HG03159 (cell line): ENCODE data around the gene VPREB3.
"Not testable (repeated sequence)": the region's sequence is repeated elsewhere in the genome, so short reads cannot be mapped to it uniquely, and the experiment has no call there.

Source experiments
- ATAC-seq: cut with Tn5 transposase; IDR thresholded peaks from one replicate; pipeline ENCODE4 v1.9.1; 2021; ENCODE audit warnings: mild to moderate bottlenecking, moderate library complexity; ENCODE audit not compliant: unreplicated experiment

VPREB3 gene

DNA sequence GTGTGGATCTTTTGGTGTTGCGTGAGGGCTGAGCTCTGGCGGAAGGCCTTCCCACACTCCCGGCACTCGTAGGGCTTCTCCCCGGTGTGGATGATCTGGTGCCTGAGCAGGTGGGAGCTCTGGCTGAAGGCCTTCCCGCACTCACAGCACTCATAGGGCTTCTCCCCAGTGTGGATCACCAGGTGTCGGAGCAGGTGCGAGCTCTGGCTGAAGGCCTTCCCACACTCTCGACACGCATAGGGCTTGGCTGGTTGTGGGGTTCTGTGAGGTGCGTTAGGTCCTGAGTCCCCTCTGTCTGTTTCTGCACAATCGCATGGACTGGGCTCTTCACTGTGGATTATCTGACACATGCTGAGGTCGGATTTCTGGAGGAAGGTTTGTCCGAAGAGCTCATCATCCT is 9.7 kb downstream of the VPREB3 start:
- ATAC-seq, result no peak

DNA sequence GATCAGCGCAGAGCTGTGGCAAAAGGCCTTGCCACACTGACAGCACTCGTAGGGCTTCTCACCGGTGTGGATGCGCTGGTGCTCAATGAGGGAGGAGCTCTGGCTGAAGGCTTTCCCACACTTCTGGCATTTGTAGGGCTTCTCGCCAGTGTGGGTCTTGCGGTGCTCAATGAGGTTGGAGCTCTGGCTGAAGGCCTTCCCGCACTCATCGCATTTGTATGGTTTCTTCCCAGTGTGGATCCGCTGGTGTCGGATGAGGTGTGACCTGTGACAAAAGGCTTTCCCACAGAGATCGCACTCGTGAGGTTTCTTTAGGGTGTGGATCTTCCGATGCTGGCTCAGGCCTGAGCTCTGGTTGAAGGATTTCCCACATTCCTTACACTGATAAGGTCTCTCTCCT is 10.2 kb downstream of the VPREB3 start:
- no peak for ATAC-seq

DNA sequence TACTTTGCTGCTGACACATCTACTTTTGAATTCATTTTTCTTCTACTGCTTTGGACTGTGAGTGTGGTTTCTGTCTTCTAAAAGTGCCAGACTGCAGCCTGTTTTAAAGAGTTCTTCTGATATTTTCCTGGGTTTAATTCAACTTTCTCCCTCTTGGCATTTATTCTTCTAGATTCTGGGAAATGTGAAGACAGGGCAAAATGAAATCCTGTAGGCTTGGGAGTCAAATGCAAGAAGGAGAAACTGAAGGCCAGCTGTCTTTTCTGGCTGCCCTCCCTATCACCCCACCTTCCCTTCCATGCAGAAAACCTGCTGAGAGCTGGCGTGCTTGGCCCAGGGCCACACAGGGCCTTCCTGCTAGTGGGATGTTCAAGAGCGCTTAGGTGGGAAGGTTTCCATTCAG is 10.9 kb downstream of the VPREB3 start:
- ATAC-seq, result no peak

DNA sequence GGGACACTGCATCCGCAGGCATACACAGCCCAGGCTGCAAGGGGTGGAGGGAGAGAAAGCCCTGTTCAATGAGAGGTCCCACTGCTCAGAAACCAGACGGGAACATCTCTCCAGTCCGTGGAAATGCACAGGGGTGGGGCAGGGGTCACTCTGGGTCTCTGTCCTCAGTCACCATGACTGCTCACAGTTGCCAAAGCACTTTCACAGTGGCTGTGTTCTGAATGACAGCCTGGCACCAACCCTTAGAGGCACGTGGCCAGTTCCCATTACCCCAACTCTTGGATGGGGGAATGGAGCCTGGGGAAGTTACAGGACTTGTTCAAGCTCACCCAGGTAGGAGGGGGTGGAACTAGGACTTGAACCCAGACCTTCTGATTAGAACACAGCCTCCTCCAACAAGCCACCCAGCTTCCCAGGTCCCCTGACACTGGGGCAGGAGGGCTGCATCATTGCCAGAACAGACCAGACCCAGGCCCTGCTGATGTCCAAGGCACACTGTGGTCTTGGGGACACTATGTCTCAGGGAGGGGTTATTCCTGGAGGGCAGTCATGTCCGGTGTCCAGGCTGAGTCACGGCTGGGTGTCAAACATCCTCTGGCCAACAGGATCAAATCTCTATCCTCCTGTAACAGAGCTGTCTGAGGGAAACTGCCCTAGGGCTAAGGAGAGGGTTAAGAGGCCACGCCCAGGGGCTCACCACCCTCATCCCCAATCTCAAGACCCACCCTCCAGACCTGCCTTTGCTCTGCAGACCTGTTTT is 11.5 kb downstream of the VPREB3 start:
- no peak for ATAC-seq

DNA sequence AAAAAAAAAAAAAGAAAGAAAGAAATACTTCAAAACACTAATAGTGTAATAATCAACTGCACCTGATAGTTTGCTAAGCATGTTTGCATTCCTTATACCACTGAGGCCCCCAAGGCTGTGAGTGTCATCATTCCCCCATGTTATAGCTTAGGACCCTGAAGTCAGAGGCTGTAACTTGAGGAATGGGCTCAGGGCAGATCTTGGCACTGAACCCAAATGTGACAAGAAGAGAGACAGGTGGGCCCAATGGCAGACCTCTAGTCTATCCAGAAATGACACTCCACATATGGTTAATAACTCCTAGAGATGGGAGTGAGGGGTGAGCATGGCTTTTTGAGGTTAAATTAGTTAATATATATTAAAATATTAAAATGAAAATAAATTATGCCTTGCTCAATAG is 16.5 kb downstream of the VPREB3 start:
- no peak for ATAC-seq

DNA sequence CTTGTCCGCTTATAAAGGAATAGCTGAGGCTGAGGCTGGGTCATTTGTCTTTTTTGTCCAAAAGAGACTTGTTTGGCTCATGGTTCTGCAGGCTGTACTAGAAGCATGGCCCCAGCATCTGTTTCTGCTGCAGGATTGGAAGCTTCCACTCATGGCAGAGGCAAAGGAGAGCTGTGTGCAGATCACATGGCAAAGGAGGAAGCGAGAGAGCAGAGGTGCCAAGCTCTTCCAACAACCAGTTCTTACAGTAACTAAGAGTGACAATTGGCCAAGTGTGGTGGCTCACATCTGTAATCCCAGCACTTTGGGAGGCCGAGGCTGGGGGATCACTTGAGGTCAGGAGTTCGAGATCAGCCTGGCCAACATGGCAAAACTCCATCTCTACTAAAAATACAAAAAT is 26.1 kb downstream of the VPREB3 start:
- not testable (repeated sequence) for ATAC-seq

DNA sequence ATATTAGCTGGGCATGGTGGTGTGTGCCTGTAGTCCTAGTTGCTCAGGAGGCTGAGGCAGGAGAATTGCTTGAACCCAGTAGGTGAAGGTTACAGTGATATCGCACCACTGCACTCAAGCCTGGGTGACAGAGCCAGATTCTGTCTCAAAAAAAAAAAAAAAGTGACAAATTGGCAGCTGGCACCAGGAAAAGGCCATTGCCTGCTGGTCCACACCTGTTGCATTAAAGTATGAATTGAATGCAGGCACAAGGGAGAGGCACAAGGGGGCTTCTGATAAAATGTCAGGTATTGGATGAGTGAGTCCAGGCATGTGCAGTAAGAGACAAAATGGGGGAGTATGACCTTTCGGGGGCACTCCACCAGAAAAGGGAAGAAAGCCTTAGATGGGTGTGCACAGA is 31.5 kb downstream of the VPREB3 start:
- no peak for ATAC-seq

DNA sequence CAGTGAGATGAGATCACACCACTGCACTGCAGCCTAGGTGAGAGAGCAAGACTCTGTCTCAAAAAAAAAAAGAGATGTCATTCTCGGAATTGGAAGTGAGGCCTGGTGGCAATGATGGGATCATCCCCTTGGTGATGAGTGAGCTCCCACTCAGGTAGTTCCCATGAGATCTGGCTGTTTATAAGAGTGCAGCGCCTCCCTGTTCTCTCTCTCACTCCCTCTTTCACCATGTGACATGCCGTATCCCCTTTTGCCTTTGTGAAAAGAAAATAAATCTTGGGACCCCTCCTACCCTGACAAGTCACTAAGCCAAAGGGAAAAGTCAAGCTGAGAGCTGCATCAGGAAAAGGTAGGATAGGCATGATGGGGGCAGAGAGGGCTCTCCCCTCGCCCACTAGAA is 32.1 kb downstream of the VPREB3 start:
- ATAC-seq, result no peak

DNA sequence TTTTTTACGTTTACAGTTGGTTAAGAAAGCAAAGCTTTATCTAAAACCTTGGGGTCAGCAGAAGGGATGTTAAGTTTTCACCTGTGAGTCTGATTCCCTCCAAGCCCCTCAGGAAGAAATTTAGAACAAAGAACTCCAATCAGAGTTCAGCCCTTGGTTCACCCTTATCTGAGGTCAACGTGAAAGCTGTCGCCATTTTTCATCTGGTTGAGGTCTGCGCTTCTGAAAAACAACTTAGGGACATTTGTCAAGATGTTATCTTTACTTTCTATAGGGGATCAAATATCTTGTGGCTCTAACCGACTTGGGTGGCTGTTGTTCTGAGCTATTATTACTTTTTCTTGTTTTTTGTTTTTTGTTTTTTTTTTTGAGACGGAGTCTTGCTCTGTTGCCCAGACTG is 33.4 kb downstream of the VPREB3 start:
- no peak for ATAC-seq

DNA sequence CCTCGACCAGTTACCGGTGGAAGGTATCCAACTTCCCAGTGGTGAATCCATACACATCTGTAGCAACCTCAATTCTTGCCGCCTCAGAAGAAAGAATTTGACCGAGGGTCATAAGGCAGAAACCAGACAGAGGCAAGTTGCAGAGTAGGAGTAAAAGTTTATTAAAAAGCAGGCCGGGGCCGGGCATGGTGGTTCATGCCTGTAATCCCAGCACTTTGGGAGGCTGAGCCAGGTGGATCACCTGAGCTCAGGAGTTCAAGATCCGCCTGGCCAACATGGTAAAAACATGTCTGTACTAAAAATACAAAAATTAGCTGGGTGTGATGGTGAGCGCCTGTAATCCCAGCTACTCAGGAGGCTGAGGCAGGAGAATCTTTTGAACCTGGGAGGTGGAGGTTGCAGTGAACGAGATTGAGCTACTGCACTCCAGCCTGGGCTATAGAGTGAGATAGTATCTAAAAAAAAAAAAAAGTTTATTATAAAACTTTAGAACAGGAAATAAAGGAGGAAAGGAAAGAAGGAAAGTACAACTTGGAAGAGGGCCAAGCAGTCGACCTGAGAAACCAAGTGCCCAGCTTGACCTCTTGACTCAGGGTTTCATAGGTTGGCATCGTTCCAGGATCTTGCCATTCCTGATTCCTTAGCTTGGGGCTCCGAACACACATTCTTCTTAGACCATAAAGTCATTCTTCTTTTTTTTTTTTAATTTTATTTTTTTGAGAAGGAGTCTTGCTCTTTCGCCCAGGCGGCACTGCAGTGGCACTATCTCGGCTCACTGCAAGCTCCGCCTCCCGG is 35.7 kb downstream of the VPREB3 start:
- no peak for ATAC-seq

DNA sequence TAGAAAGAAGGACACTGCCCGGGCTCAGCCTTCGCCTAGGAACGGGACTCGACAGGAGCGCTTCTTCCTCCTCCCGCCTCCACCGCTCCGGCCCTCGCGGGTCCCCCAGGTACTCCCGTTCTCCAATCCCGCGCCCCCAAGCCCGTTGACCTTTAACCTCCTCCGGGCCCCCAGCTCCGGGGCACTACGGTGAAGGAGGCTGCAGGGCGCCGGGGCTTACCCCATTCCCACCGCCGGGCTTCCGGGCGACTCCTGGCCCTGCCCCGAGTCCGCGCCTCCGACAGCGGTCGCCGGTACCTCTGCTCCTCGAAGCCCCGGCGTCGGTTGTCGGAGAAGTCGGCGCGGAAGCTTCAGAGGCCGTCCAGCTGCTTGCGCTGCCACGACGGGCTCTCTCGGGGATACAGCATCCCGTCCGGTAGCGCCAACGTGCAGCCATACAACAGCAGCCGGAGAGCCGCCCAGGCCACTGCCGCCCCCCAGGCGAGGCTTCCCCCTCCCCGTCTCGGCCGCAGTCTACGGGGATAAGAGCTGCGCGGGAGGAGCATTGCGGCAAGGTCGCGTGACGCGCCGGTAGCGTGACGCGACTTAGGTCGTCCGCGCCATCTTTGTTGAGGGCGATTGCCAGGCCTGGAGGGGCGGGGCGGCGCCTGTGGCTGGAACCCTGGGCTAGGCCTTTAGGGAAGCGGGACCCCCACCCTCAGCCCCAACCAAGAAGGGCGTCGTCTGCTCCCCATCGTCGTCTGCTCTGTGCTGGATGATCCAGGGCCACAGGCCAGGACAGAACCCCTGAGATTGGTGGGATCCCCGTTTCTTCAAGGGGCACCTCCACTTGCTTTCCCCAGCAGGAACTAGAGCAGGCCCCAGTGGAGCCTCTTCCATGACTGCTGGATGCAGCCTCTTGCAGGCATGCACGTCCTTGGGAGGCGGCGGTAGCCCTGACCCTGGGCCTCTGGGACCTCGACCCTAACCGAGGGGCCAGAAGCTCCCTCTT is 37.1 kb downstream of the VPREB3 start:
- ATAC-seq, result peak; percentile 72

DNA sequence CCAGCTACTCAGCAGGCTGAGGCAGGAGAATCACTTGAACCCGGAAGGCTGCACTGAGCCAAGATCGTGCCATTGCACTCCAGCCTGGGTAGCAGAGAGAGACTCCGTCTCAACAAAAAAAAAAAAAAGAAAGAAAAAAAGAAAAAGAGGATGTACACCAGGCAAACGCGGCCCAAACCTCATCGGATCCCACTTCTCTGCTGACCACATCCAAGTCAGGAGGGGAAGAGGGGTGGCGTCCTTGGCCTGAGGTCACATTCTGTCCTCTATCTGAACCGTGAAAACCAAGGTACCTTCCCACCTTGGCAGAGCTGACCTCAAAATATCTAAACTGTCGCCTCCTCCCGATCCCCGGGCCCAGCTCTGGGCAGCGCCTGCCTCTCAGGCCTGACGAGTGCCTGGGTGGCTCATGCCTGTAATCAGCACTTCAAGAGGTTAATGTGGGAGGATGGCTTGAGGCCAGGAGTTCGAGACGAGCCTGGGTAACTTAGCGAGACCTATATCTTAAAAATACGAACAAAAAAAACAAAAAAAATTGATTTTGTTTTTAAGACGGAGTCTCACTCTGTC is 38.3 kb downstream of the VPREB3 start:
- no peak for ATAC-seq

DNA sequence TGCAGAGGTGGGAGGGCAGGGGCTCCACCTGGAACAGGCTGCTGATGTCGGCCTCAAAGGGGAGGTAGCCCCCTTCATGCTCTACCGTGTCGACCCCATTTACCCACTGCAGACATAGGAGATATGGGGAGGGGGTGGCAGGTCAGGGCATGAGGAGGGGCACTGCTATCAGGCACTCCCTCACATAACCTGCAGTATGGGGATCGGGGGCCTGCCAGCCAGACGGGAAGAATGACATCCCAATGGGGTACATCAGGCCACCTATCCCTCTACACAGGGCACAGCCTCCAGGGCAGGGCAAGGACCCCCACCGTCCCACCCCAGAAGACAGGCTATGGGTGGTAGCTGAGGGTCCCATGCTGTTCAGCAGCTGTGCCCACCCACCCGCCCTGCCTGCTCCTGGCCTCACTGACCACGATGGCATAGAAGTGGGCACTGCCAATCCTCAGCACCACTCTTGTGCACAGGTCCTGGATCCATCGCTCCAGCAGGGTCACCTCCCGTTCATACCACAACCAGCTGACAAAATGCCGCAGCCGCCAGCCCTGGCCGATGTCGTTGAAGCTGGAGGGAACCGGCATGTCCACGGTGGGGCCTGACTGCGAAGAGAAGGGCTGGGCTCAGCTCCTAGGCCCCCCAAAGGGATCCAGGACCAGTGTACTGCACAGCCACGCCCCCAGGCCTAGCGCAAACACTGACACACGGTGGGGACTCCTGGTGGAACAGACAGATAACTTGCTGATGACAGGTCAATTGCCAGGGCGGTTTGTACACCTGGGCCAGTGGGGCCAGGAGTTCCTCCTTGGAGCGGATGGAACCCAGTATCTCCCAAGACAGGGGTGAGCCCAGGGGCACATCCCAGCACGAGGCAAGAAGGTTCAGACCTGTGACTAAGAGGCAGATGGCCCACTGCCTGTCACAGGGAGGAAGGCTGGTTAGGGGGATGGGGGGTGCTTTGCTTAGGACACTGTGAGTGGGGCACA is 39.3 kb downstream of the VPREB3 start:
- no peak for ATAC-seq

DNA sequence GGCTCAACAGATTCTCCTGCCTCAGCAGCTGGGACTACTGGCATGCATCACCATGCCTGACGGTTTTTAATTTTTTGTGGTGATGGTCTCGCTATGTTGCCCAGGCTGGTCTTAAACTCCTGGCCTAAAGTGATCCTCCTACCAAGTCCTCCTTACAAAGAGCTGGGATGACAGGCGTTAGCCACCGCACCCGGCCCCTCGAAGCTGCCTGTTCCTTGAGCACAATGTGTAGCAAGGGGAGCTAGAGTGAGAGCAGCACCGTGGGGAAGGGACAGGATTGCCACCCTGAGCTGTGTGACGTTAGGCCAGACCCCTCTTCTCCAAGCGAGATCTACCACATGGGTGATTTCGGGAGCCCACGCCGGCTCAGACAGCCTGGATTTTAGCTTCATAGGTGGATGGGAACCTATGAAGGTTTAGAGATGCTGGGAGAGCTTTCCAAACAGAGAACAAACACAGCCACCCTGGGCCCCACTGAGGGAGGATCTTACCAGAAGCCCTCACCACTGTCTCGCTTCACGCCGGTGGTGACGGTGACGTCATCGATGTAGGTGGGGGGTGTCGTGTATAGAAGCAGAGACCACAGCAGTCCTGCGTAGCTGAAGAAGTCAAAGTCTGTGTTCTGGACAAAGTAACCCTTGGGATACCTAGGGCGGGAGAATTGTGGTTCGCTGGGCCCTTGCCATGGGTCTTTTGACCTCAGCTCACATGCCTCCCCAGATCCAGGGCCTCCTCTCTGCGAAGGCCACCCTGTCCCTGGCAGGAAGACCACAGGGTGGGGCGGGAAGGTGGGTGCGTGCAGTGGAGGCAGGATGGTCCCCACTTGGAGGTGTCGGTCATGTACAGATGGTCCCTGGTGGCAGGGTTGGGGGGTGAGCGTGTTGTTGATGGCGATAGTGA is 40.3 kb downstream of the VPREB3 start:
- ATAC-seq, result no peak

DNA sequence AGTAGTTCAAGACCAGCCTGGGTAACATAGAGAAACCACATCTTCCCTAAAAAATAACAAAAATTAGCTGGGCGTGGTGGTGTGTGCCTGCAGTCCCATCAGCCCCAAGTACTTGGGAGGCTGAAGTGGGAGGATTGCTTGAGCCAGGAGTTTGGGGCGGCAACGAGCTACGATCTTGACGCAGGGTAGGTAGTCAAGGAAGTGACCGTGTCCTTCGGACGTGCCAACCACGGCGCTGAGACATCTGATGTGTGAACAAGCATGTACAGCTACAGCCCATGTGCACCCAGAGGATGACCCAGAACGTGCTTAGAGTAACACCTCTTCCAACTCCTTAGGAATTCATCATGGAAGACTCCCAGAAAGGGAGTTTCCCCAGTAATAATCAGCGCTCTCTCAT is 42.0 kb downstream of the VPREB3 start:
- ATAC-seq, result no peak

DNA sequence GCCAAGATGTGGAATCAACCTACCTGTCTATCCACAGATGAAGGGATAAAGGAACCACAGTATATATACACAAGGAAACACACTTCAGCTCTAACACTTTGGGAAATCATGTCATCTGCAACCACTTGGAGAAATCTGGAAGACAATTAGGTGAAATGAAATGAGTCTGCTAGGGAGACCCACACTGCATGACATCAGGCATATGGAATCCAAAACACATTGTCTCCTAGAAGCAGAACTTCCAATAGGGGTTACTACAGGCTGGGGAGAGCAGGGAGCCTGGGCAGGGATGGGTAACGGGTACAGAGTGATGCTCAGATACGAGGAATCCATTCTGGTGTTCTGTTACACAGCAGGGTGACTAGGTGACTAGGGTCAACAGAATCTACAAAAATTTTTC is 45.1 kb downstream of the VPREB3 start:
- no peak for ATAC-seq

DNA sequence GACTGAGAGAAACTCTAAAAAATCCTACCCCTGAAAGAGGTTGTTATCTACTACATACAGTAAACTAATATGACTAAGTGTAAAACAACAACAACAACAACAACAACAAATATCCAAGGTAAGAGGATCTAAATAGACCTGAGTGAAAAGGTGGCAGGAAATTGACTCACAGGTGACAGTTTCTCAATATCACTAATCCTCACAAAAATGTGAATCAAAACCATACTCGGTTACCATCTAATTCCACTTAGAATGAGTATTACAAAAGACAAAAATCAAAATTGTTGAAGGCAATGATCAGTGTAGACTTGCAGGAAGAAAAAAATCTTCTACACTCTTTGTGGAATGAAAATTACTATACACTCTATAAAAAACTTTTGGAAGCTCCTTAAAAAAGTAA is 46.0 kb downstream of the VPREB3 start:
- no peak for ATAC-seq

DNA sequence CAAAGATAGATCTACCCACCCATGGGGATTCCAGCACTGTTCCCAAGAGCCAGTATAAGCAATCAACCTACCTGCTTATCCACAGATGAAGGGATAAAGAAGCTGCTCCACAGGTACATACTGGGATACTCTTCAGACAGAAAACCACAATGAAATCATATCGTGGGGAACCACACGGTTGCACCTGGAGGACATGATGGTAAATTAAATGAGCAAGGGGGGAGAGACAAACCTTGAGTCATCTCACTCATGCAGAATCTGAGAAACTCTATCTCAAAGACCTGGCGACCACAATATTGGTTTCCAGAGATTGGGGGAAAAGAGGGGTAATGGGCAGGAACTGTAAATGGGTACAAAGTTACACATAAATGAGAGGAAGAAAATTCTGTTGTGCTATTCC is 48.9 kb downstream of the VPREB3 start:
- ATAC-seq, result no peak

DNA sequence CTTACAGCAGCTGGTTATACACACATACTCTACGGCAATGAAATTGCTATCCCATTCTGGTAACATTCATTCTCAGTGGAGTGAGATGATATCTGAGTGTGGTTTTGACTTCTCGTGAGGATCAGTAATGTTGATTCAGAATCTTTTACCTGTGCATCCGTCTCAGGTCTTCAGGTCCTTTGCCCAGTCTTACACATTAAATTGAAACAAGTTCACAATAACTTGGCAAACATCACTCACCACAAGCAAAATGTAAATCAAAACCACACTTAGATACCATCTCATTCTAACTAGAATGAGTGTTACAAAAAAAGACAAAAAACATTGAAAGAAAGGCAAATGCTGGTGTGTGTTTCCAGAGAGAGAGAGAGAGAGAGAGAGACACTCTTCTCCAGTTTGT is 49.4 kb downstream of the VPREB3 start:
- ATAC-seq, result no peak
